Mammary epithelial cell (primary cell): Measurements from ENCODE around the gene MYBBP1A.

Experiments used
- EZH2 ChIP-seq: IDR thresholded peaks from 2 replicates; pipeline ENCODE4 v1.6.1; 2012; ENCODE audit warnings: low read length, inconsistent platforms, borderline replicate concordance
- TF ChIP-seq, protein P1 (sequence below), 2 donors: IDR thresholded peaks in 1 of 2; conservative IDR thresholded peaks in 1 of 2; 2 replicates each; pipeline ENCODE4 v1.5.1; 2011 to 2012; ENCODE audit warnings: inconsistent platforms in 2 of 2, low read length in 2 of 2, mild to moderate bottlenecking in 2 of 2, control low read depth in 1 of 2, low read depth in 1 of 2; ENCODE audit not compliant: insufficient read depth in 1 of 2; ENCODE audit errors: extremely low read depth in 1 of 2

DNA sequence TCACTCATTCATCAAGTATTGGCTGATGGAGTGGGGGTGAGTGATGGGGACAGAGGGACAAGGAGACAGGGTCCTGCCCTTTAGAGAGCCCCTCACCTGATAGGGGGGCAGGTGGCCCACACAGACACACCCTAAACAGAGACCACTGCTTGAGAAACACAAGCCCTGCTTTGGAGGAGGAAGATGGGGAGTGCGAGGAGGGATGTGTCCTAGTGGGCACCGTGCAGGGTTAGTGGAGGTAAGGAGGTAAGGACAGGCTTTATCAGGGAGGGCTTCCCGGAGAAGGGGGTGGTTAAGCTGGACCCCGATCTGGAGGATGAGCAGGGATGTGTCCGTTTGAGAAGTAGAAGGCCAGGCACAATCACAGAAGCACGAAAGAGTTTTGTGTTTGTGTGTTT, 21.0 kb upstream of the MYBBP1A start:
- TF ChIP-seq EZH2 = no peak
- TF ChIP-seq, protein P1, sequence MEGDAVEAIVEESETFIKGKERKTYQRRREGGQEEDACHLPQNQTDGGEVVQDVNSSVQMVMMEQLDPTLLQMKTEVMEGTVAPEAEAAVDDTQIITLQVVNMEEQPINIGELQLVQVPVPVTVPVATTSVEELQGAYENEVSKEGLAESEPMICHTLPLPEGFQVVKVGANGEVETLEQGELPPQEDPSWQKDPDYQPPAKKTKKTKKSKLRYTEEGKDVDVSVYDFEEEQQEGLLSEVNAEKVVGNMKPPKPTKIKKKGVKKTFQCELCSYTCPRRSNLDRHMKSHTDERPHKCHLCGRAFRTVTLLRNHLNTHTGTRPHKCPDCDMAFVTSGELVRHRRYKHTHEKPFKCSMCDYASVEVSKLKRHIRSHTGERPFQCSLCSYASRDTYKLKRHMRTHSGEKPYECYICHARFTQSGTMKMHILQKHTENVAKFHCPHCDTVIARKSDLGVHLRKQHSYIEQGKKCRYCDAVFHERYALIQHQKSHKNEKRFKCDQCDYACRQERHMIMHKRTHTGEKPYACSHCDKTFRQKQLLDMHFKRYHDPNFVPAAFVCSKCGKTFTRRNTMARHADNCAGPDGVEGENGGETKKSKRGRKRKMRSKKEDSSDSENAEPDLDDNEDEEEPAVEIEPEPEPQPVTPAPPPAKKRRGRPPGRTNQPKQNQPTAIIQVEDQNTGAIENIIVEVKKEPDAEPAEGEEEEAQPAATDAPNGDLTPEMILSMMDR (conservative IDR thresholded peaks at IDR 0.05 in 1 of 2, IDR thresholded peaks at IDR 0.05 in 1 of 2; ENCODE audit: extremely low read depth in 1 of 2, insufficient read depth in 1 of 2, low read depth in 1 of 2, low read length in 2 of 2) = no peak
